ENCODE results near the gene ATG101. TPM values are rescaled to one million over a fixed set of nuclear protein-coding genes. Genes with fewer than 3 reads are reported as not detected.

Gene ATG101
- total RNA-seq, 1 experiment from 2014 or later = 64.9 TPM

- POLR2A ChIA-PET = interaction anchor here (0.6 kb wide), 1 partner anchor 922 kb away, joined by 20 read pairs; no protein-coding TSS in a partner anchor
- in situ Hi-C loops (cut with HindIII; ENCODE audit: low pct_unique_long_range_greater_than_20kb, low sequenced_read_pairs) (no loop called here), intact Hi-C loops (cut with micrococcal nuclease; ENCODE audit: unreplicated experiment) (loop anchor here (5.0 kb wide), 1 partner anchor 96 kb away; no protein-coding TSS in a partner anchor)
- H3K27me3 ChIP-seq (ENCODE audit: control insufficient read depth, insufficient read depth, low read length) = no peaks in the 10 kb centered on the region
- TF ChIP-seq REST (IDR thresholded peaks at IDR 0.05; ENCODE audit: insufficient read depth in 1 of 2, low read depth in 2 of 2, low read length in 1 of 2) (no peak), POLR2AphosphoS5 (IDR thresholded peaks at IDR 0.05; ENCODE audit: low read depth, low read length) (no peak), SIN3A (IDR thresholded peaks at IDR 0.05; ENCODE audit: borderline replicate concordance, insufficient read depth, low read depth, low read length) (no peak), TCF7L2 (IDR thresholded peaks at IDR 0.05; ENCODE audit: low read depth, low read length) (no peak), CTCF (IDR thresholded peaks at IDR 0.05) (no peak)
- no TSS peak for BruUV-seq (replicated peaks)
- H3K4me1 ChIP-seq (ENCODE audit: control insufficient read depth, insufficient read depth, low read length) = no peaks in the 10 kb centered on the region
- ATAC-seq (no peak), DNase-seq (ENCODE audit: low read depth, low spot score) (no peak)
- CTCF ChIA-PET = interaction anchor here (0.6 to 4.6 kb wide), 4 partner anchors 36 to 452 kb away, joined by 3 to 24 read pairs (median 5); no protein-coding TSS in a partner anchor
- H3K27ac ChIP-seq (ENCODE audit: low read length) = no peak overlapping the region
- H3K9me3 ChIP-seq (ENCODE audit: control insufficient read depth, insufficient read depth, low read depth, low read length) = no peaks in the 10 kb centered on the region
- H3K36me3 ChIP-seq (ENCODE audit: control insufficient read depth, insufficient read depth, low read length) = no peaks in the 10 kb centered on the region
- no peak overlapping the region for H3K4me3 ChIP-seq (ENCODE audit: low read depth in 2 of 2, low read length in 2 of 2)
Measured at GRCh38 chr12:52123487-52124186, 53.9 kb downstream of the ATG101 start.

- TF ChIP-seq SIN3A (IDR thresholded peaks at IDR 0.05; ENCODE audit: borderline replicate concordance, insufficient read depth, low read depth, low read length) (no peak), TCF7L2 (IDR thresholded peaks at IDR 0.05; ENCODE audit: low read depth, low read length) (no peak), POLR2AphosphoS5 (IDR thresholded peaks at IDR 0.05; ENCODE audit: low read depth, low read length) (no peak), REST (IDR thresholded peaks at IDR 0.05; ENCODE audit: insufficient read depth in 1 of 2, low read depth in 2 of 2, low read length in 1 of 2) (no peak), CTCF (IDR thresholded peaks at IDR 0.05) (no peak)
- Histone ChIP-seq H3K27ac (ENCODE audit: low read length) (no peak overlapping the region), H3K36me3 (ENCODE audit: control insufficient read depth, insufficient read depth, low read length) (no peaks in the 10 kb centered on the region), H3K4me3 (ENCODE audit: low read depth in 2 of 2, low read length in 2 of 2) (no peak overlapping the region), H3K27me3 (ENCODE audit: control insufficient read depth, insufficient read depth, low read length) (no peaks in the 10 kb centered on the region), H3K4me1 (ENCODE audit: control insufficient read depth, insufficient read depth, low read length) (no peaks in the 10 kb centered on the region), H3K9me3 (ENCODE audit: control insufficient read depth, insufficient read depth, low read depth, low read length) (no peaks in the 10 kb centered on the region)
- no TSS peak for BruUV-seq (replicated peaks)
- in situ Hi-C loops (cut with HindIII; ENCODE audit: low pct_unique_long_range_greater_than_20kb, low sequenced_read_pairs) = no loop called here
- ATAC-seq (no peak), DNase-seq (ENCODE audit: low read depth, low spot score) (no peak)
- intact Hi-C loops (cut with micrococcal nuclease; ENCODE audit: unreplicated experiment) = no loop called here
- POLR2A ChIA-PET = interaction anchor here (0.6 kb wide), 1 partner anchor 558 kb away, joined by 4 read pairs; no protein-coding TSS in a partner anchor
- CTCF ChIA-PET = interaction anchor here (4.6 kb wide), 1 partner anchor 100 kb away, joined by 24 read pairs; no protein-coding TSS in a partner anchor
Measured at GRCh38 chr12:52125476-52125900, 55.7 kb downstream of the ATG101 start.
